Neural cell (in vitro differentiated cells): ENCODE measurements around the gene MALRD1.

Source experiments
- CTCF ChIP-seq: fragments of 450-650 bp; IDR thresholded peaks from 2 replicates; pipeline ENCODE4 v1.5.1; 2014; ENCODE audit warnings: antibody characterized with exemption, mild to moderate bottlenecking, moderate library complexity; ENCODE audit not compliant: poor library complexity, severe bottlenecking
- EP300 ChIP-seq: fragments of 450-650 bp; conservative IDR thresholded peaks from 2 replicates; pipeline ENCODE4 v1.6.1; 2014; ENCODE audit warnings: antibody characterized with exemption, mild to moderate bottlenecking, moderate library complexity; ENCODE audit not compliant: poor library complexity, severe bottlenecking
- EZH2 ChIP-seq: fragments of 200-600, 300-800 bp; shearing (Covaris generic), sonication (generic); IDR thresholded peaks from 2 replicates; pipeline ENCODE4 v1.6.1; 2014; ENCODE audit warnings: antibody characterized with exemption, low read length, borderline replicate concordance, mild to moderate bottlenecking; ENCODE audit not compliant: insufficient read depth, poor library complexity, severe bottlenecking
- MXI1 ChIP-seq: fragments of 450-650 bp; conservative IDR thresholded peaks from 2 replicates; pipeline ENCODE4 v1.6.1; 2014; ENCODE audit warnings: antibody characterized with exemption, mild to moderate bottlenecking; ENCODE audit not compliant: poor library complexity, severe bottlenecking

- TF ChIP-seq CTCF: no peak
- no peak for TF ChIP-seq EZH2
- TF ChIP-seq MXI1: no peak
- TF ChIP-seq EP300: no peak
Observed at GRCh38 chr10:19606968-19607367, 558.4 kb downstream of the MALRD1 start.
